GM19395 (cell line): ENCODE data around the gene TSKU.
"Not testable (repeated sequence)": the region's sequence is repeated elsewhere in the genome, so short reads cannot be mapped to it uniquely, and the experiment has no call there.

Experiments
- ATAC-seq: cut with Tn5 transposase; IDR thresholded peaks from one replicate; pipeline ENCODE4 v1.9.1; 2021; ENCODE audit warnings: mild to moderate bottlenecking, moderate library complexity; ENCODE audit not compliant: unreplicated experiment

Gene TSKU

GRCh38 chr11:76787271-76787670 is 4.1 kb downstream of the TSKU start:
- no peak for ATAC-seq

GRCh38 chr11:76787911-76788596 is 4.9 kb downstream of the TSKU start:
- ATAC-seq, result no peak

GRCh38 chr11:76788661-76789442 is 5.7 kb downstream of the TSKU start:
- no peak for ATAC-seq

GRCh38 chr11:76789443-76789719 is 6.2 kb downstream of the TSKU start:
- no peak for ATAC-seq

GRCh38 chr11:76790251-76790650 is 7.1 kb downstream of the TSKU start:
- no peak for ATAC-seq

GRCh38 chr11:76791002-76791770 is 8.0 kb downstream of the TSKU start:
- ATAC-seq, result not testable (repeated sequence)

GRCh38 chr11:76791861-76792260 is 8.7 kb downstream of the TSKU start:
- ATAC-seq, result no peak

- ATAC-seq, result no peak
Observed at GRCh38 chr11:76792505-76793264, 9.5 kb downstream of the TSKU start.

GRCh38 chr11:76793391-76794291 is 10.5 kb downstream of the TSKU start:
- no peak for ATAC-seq

GRCh38 chr11:76794371-76795289 is 11.5 kb downstream of the TSKU start:
- ATAC-seq, result no peak

- ATAC-seq, result no peak
Observed at GRCh38 chr11:76795290-76795935, 12.3 kb downstream of the TSKU start.

- no peak for ATAC-seq
Observed at GRCh38 chr11:76795936-76796441, 12.8 kb downstream of the TSKU start.

- no peak for ATAC-seq
Observed at GRCh38 chr11:76796511-76797198, 13.5 kb downstream of the TSKU start.

GRCh38 chr11:76797341-76798201 is 14.4 kb downstream of the TSKU start:
- ATAC-seq, result no peak

GRCh38 chr11:76798202-76798581 is 15.0 kb downstream of the TSKU start:
- ATAC-seq, result no peak

GRCh38 chr11:76798671-76799065 is 15.5 kb downstream of the TSKU start:
- ATAC-seq, result no peak
